ENCODE results near the gene ZNF3.

- TF ChIP-seq CTCF (tag by site-specific recombination; IDR thresholded peaks at IDR 0.05) (no peak), ZNF37A (tag by site-specific recombination; IDR thresholded peaks at IDR 0.05) (no peak)
These were observed 45.6 kb downstream of the ZNF3 start for GRCh38 chr7:100035876-100036275.

Measured in HEK293 (cell line).